Astrocyte of the spinal cord (primary cell): Measurements from ENCODE around the gene INPP4B.

Experiments
- DNase-seq: peaks from one replicate; pipeline ENCODE4 v3.0.0; 2011; ENCODE audit warnings: low read depth, low spot score
- H3K4me3 ChIP-seq: 2 replicates; pipeline ENCODE4 v1.5.1; 2011; ENCODE audit warnings: low read depth, mild to moderate bottlenecking, low read length, moderate library complexity
- CTCF ChIP-seq: IDR thresholded peaks from 2 replicates; pipeline ENCODE4 v1.5.1; 2012; ENCODE audit warnings: low read depth, mild to moderate bottlenecking, low read length, inconsistent platforms
- in situ Hi-C: cut with HindIII; loops from 2 replicates; pipeline ENCODE4 v1.10.0; 2017; ENCODE audit warnings: low sequenced_read_pairs

INPP4B gene

GRCh38 chr4:142875117-142875516 lies 29.0 kb upstream of the INPP4B start:
- no peak for DNase-seq
- TF ChIP-seq CTCF: no peak
- no peak overlapping the region for H3K4me3 ChIP-seq
- in situ Hi-C loops: no loop called here

GRCh38 chr4:142874684-142875083 lies 28.6 kb upstream of the INPP4B start:
- TF ChIP-seq CTCF: no peak
- H3K4me3 ChIP-seq: no peak overlapping the region
- in situ Hi-C loops: no loop called here

GRCh38 chr4:142866685-142867084 lies 20.6 kb upstream of the INPP4B start:
- no peak for TF ChIP-seq CTCF
- no peak overlapping the region for H3K4me3 ChIP-seq
- no peak for DNase-seq
- in situ Hi-C loops: no loop called here

More at GRCh38 chr4:142874684-142875083, 28.6 kb upstream of the INPP4B start:
- DNase-seq: no peak

- no peak overlapping the region for H3K4me3 ChIP-seq
- TF ChIP-seq CTCF: no peak
- in situ Hi-C loops: no loop called here
- no peak for DNase-seq
Observed at GRCh38 chr4:142861351-142861750, 15.2 kb upstream of the INPP4B start.

- in situ Hi-C loops: no loop called here
- TF ChIP-seq CTCF: no peak
- DNase-seq: no peak
- no peak overlapping the region for H3K4me3 ChIP-seq
Observed at GRCh38 chr4:142858965-142859364, 12.9 kb upstream of the INPP4B start.

GRCh38 chr4:142858446-142858845 lies 12.3 kb upstream of the INPP4B start:
- no peak for DNase-seq
- H3K4me3 ChIP-seq: no peak overlapping the region
- no peak for TF ChIP-seq CTCF
- in situ Hi-C loops: no loop called here

- H3K4me3 ChIP-seq: no peak overlapping the region
- in situ Hi-C loops: no loop called here
- TF ChIP-seq CTCF: no peak
- no peak for DNase-seq
Observed at GRCh38 chr4:142856576-142856975, 10.5 kb upstream of the INPP4B start.
